Measurements from ENCODE around the gene SALL4. TPM values are rescaled to one million over a fixed set of nuclear protein-coding genes. Genes with fewer than 3 reads are reported as not detected.
"Not testable (repeated sequence)": the region's sequence is repeated elsewhere in the genome, so short reads cannot be mapped to it uniquely, and the experiment has no call there.

The SALL4 gene
- total RNA-seq, 2 donors from 2014 or later = not detected

DNA sequence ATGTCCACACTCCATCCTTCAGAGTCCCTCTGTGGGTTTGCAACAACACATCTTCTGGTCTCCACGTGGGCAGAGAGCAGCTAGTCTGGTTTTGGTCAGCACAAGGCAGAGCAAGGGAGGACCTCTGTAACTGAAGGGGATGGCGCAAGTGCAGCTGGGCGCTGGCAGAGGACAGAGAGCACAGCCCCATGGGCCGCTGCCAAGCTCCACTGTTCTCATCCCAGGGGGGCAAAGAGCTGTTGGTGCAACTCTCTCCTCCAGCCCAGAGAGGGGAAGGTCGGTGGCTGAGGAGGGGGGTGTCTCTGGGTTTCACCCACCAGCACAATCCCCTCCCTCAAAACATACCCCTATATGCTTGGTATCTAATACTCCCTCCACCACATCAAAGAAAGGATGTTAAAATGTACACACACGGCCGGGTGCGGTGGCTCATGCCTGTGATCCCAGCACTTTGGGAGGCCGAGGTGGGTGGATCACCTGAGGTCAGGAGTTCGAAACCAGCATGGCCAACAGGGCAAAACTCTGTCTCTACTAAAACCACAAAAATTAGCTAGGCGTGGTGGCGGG, 43.3 kb downstream of the SALL4 start:
- Histone ChIP-seq H3K4me1 (ENCODE audit: control insufficient read depth in 1 of 2, low read depth in 2 of 2) (peaks cover 6 to 13% of the 10 kb centered on the region in 2 donors), H3K4me3 (no peak overlapping the region), H3K9me3 (no peaks in the 10 kb centered on the region), H3K27me3 (replicated peaks; ENCODE audit: insufficient read depth) (no peaks in the 10 kb centered on the region), H3K27ac (peak overlapping the region in 1 of 2 donors; percentile 12), H3K36me3 (no peaks in the 10 kb centered on the region)
- TF ChIP-seq, protein P1, sequence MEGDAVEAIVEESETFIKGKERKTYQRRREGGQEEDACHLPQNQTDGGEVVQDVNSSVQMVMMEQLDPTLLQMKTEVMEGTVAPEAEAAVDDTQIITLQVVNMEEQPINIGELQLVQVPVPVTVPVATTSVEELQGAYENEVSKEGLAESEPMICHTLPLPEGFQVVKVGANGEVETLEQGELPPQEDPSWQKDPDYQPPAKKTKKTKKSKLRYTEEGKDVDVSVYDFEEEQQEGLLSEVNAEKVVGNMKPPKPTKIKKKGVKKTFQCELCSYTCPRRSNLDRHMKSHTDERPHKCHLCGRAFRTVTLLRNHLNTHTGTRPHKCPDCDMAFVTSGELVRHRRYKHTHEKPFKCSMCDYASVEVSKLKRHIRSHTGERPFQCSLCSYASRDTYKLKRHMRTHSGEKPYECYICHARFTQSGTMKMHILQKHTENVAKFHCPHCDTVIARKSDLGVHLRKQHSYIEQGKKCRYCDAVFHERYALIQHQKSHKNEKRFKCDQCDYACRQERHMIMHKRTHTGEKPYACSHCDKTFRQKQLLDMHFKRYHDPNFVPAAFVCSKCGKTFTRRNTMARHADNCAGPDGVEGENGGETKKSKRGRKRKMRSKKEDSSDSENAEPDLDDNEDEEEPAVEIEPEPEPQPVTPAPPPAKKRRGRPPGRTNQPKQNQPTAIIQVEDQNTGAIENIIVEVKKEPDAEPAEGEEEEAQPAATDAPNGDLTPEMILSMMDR (IDR thresholded peaks at IDR 0.05) = no peak
- ATAC-seq (ENCODE audit: insufficient number of reproducible peaks, low FRiP score, low read depth) (no peak), DNase-seq (ENCODE audit: low spot score) (no peak)

DNA sequence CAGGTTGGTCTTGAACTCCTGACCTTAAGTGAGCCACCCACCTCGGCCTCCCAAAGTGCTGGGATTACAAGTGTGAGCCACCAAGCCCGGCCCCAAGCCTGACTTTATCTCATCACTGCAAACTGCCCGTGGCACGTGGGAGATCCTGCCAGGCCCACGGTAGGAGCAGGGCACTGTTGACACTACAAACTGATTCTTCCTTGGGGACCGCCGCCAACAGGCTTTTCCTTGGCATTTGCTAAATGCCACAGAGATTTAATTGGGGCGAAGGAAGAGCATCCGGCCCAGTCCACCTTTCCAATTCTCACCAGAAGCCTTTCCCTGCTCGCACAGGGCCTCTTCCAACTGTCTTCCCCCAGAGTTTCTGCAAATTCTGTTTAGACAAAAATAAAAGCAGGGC, 45.1 kb downstream of the SALL4 start:
- TF ChIP-seq, protein P1 (IDR thresholded peaks at IDR 0.05) = no peak
- Histone ChIP-seq H3K9me3 (no peaks in the 10 kb centered on the region), H3K27ac (no peak overlapping the region), H3K4me3 (no peak overlapping the region), H3K36me3 (no peaks in the 10 kb centered on the region), H3K27me3 (replicated peaks; ENCODE audit: insufficient read depth) (no peaks in the 10 kb centered on the region), H3K4me1 (ENCODE audit: control insufficient read depth in 1 of 2, low read depth in 2 of 2) (peaks cover 16 to 30% of the 10 kb centered on the region in 2 donors)
- ATAC-seq (ENCODE audit: insufficient number of reproducible peaks, low FRiP score, low read depth) (no peak), DNase-seq (ENCODE audit: low spot score) (no peak)

DNA sequence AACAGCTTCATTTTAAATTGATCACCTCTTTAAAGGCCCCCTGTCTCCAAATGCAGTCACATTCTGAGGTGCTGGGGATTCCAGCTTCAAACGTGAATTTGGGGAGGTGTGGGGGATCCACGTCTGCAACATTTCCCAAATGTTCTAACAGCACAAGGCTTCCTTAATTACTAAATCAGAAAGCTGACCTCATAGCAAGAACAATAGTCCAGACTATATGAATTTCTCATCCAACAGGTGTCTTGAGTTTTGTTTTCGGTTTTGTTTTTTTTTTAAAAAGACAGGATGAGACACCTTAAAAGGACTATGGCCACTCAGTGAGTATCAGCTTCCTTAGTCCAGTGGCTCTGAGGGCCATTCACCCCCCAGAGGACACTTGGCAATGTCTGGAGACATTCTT, 45.7 kb downstream of the SALL4 start:
- ATAC-seq (ENCODE audit: insufficient number of reproducible peaks, low FRiP score, low read depth) = no peak
- no peak overlapping the region for H3K27ac ChIP-seq
- H3K4me3 ChIP-seq = no peak overlapping the region

DNA sequence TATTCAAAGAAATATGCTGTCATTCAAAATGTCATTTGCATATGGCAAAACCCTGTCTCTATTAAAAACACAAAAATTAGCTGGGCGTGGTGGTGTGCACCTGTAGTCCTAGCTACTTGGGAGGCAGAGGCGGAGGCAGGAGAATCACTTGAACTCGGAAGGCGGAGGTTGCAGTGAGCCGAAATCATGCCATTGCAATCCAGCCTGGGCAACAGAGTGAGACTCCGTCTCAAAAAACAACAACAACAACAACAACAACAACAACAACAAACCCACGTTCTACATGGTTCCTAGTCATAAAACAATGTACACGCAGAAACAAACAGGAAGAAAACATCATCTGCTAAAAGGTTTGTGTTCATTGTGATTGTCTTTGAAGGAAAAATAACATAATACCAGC, 49.1 kb downstream of the SALL4 start:
- not testable (repeated sequence) for DNase-seq (ENCODE audit: low spot score); ATAC-seq (ENCODE audit: insufficient number of reproducible peaks, low FRiP score, low read depth); H3K4me3 ChIP-seq; H3K27me3 ChIP-seq (replicated peaks; ENCODE audit: insufficient read depth); H3K36me3 ChIP-seq; H3K9me3 ChIP-seq
- Histone ChIP-seq H3K27ac (peak overlapping the region in 1 of 2 donors; percentile 89), H3K4me1 (ENCODE audit: control insufficient read depth in 1 of 2, low read depth in 2 of 2) (peaks cover 28 to 40% of the 10 kb centered on the region in 2 donors)

More for the DNA sequence above, 45.7 kb downstream of the SALL4 start:
- Histone ChIP-seq H3K4me1 (ENCODE audit: control insufficient read depth in 1 of 2, low read depth in 2 of 2) (peaks cover 20 to 36% of the 10 kb centered on the region in 2 donors), H3K9me3 (no peaks in the 10 kb centered on the region), H3K36me3 (no peaks in the 10 kb centered on the region), H3K27me3 (replicated peaks; ENCODE audit: insufficient read depth) (no peaks in the 10 kb centered on the region)
- DNase-seq (ENCODE audit: low spot score) = no peak
- TF ChIP-seq, protein P1 (IDR thresholded peaks at IDR 0.05) = no peak

DNA sequence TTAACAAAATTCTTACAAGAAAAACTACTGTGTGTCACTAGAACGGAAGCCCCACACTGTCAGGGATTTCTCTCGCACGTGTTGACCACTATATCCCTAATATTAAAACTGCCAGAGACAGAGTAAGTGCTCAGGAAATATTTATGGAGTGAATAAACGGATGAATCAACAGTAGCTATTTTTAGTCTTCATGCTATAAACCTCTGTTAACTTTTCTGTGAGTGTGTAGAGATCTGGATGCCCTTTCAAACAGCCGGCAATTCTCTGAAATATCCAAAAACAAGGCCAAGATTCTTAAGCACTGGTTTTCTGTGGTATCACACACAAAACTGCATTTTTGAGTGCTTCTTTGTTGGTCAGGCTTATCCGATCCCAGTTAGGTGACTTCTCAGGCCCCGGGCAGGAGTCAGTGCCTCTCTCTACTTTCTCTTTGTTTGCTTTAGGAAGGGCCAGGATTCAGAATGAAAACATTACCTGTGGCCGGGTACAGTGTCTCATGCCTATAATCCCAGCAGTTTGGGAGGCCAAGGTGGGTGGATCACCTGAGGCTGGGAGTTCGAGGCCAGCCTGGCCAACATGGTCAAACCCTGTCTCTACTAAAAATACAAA, 49.9 kb downstream of the SALL4 start:
- Histone ChIP-seq H3K27ac (peak overlapping the region; percentile 82 to 89), H3K4me1 (ENCODE audit: control insufficient read depth in 1 of 2, low read depth in 2 of 2) (peaks cover 28 to 40% of the 10 kb centered on the region in 2 donors), H3K9me3 (no peaks in the 10 kb centered on the region), H3K27me3 (replicated peaks; ENCODE audit: insufficient read depth) (no peaks in the 10 kb centered on the region), H3K4me3 (peak overlapping the region; percentile 62), H3K36me3 (no peaks in the 10 kb centered on the region)
- TF ChIP-seq, protein P1 (IDR thresholded peaks at IDR 0.05) = no peak
- peak; percentile 17 for ATAC-seq (ENCODE audit: insufficient number of reproducible peaks, low FRiP score, low read depth)
- no peak for DNase-seq (ENCODE audit: low spot score)
